Type B pancreatic cell (in vitro differentiated cells): Measurements from ENCODE around the gene PRPF6. TPM values are rescaled to one million over a fixed set of nuclear protein-coding genes. Genes with fewer than 3 reads are reported as not detected.

Source experiments
- DNase-seq: peaks from one replicate; pipeline ENCODE4 v3.0.0; 2021; ENCODE audit warnings: mixed read lengths; ENCODE audit not compliant: unreplicated experiment; ENCODE audit errors: extremely low spot score
- H3K27ac Mint-ChIP-seq: 2 replicates; pipeline ENCODE4 v1.8.0; 2021; ENCODE audit warnings: mild to moderate bottlenecking, mixed read lengths
- H3K27me3 Mint-ChIP-seq: 2 replicates; pipeline ENCODE4 v1.8.0; 2021; ENCODE audit warnings: mixed read lengths
- H3K36me3 Mint-ChIP-seq: 2 replicates; pipeline ENCODE4 v1.8.0; 2021; ENCODE audit warnings: mixed read lengths
- H3K4me1 Mint-ChIP-seq: one replicate; pipeline ENCODE4 v1.8.0; 2021; ENCODE audit warnings: mixed read lengths; ENCODE audit not compliant: unreplicated experiment
- H3K4me3 Mint-ChIP-seq: 2 replicates; pipeline ENCODE4 v1.8.0; 2021; ENCODE audit warnings: mild to moderate bottlenecking, mixed read lengths
- H3K9me3 Mint-ChIP-seq: 2 replicates; pipeline ENCODE4 v1.8.0; 2021; ENCODE audit warnings: mixed read lengths
- total RNA-seq: library from RNA; stranded (reverse); gene quantifications from 2 replicates; pipeline ENCODE4 v1.2.1, GENCODE V29; 2021; ENCODE audit warnings: low replicate concordance
- TF ChIP-seq, protein P1 (sequence below): fragments of 200-600 bp; sonication (generic); conservative IDR thresholded peaks from 2 replicates; pipeline ENCODE4 v1.5.0; 2021; ENCODE audit warnings: antibody characterized with exemption, mild to moderate bottlenecking

Gene PRPF6
- total RNA-seq, 1 donor from 2014 or later = 67.9 TPM

DNA sequence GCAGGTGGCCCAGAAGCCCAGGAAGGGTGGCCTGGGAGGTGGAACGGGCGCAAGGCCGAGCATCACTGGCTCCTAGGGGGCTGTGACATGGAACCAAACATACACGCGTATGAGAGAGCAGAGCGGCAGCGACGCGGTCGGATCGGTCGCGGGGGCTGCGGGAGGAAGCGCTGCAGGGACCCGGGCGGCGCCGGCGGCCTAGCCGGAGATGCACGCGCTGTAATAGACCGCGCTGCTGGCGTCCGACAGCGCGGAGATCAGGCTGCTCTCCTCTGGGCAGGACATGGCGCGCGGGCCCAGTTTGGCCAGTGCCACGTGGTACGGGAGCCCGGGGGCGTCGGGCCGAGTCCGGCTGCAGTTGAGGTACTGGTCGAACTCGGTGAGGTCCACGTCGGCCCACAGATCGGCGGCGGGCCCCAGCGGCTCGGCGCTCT is 67.1 kb downstream of the PRPF6 start:
- Mint-ChIP-seq H3K4me1 (peaks cover 5% of the 10 kb centered on the region), H3K36me3 (no peaks in the 10 kb centered on the region), H3K9me3 (no peaks in the 10 kb centered on the region), H3K27me3 (peaks cover 70% of the 10 kb centered on the region), H3K4me3 (no peak overlapping the region), H3K27ac (no peak overlapping the region)
- TF ChIP-seq, protein P1, sequence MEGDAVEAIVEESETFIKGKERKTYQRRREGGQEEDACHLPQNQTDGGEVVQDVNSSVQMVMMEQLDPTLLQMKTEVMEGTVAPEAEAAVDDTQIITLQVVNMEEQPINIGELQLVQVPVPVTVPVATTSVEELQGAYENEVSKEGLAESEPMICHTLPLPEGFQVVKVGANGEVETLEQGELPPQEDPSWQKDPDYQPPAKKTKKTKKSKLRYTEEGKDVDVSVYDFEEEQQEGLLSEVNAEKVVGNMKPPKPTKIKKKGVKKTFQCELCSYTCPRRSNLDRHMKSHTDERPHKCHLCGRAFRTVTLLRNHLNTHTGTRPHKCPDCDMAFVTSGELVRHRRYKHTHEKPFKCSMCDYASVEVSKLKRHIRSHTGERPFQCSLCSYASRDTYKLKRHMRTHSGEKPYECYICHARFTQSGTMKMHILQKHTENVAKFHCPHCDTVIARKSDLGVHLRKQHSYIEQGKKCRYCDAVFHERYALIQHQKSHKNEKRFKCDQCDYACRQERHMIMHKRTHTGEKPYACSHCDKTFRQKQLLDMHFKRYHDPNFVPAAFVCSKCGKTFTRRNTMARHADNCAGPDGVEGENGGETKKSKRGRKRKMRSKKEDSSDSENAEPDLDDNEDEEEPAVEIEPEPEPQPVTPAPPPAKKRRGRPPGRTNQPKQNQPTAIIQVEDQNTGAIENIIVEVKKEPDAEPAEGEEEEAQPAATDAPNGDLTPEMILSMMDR = no peak
- no peak for DNase-seq

DNA sequence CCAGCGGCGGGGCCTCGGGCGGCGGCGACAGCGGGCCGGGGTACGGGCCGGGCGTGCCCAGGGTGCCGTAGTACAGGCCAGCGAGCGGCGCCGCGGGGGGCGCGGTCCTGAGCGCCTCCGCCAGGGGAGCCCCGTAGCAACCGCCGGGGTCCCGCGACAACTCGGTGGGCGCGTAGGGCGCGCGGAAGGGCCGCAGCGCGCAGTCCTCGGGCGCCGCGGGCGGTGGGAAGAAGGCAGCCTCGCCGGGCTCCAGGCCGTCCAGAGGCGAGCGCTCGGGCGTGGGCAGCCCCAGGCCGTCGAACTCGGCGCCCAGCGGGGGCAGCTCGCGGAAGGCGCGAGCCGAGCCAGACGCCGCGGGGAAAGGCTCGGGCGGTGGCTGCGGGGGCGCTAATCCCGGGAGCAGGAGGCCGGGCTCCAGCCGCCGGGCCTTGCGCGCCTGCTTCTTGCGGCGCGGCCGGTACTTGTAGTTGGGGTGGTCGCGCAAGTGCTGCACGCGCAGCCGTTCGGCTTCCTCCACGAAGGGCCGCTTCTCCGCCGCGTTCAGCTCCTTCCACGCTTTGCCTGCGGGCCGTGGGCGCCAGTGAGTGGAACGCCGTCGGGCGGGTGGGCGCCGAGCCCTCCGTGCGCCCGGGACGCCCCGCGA is 67.6 kb downstream of the PRPF6 start:
- no peak overlapping the region for H3K4me3 Mint-ChIP-seq
- no peak for DNase-seq
- TF ChIP-seq, protein P1 = no peak
- H3K27ac Mint-ChIP-seq = no peak overlapping the region
- H3K36me3 Mint-ChIP-seq = no peaks in the 10 kb centered on the region
- no peaks in the 10 kb centered on the region for H3K9me3 Mint-ChIP-seq
- H3K4me1 Mint-ChIP-seq = peaks cover 9% of the 10 kb centered on the region
- H3K27me3 Mint-ChIP-seq = peaks cover 73% of the 10 kb centered on the region

DNA sequence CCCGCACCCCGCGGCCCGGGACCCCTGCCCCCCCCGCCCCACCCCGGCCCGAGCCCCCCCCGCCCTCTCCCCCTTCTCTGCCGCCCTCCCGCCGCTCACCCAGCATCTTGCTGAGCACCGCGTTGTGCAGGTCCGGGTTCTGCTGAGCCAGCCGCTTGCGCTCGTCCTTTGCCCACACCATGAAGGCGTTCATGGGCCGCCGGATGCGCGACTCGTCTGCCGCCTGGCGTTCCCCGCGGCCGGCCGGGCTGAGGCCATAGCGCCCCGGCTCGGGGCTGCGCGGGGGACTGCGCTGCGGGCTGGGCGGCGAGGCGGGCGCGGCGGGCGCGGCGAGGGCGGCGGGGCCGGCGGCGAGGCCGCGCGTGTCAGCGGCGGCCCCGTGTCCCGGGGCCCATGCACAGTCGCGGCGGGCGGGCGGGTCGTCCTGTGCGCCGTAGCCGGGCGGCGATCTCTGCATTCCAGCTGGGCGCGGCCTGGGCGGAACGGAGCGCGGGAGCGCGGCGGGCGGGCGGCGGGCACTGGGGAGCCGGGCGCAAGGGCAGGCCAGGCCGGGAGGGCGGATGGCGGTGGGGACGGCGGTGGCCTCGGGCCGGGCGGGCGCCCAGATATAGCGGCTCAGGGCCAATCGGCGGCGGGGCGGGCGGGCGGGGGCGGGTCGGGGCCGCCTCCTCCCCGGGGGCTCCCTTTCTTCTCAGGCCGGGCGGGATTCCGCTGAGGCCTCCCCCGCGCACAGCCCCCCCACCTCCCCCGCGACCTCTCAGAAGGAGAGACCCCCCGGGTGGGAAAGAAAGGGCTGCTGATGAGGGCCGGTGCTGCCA is 68.3 kb downstream of the PRPF6 start, which contains the start of gene SOX18:
SOX18 (minus strand) TSS at position 580 of the 818 bp plus-strand sequence; CDS start at position 457, 123 bp downstream.
- Mint-ChIP-seq H3K36me3 (no peaks in the 10 kb centered on the region), H3K4me1 (peaks cover 12% of the 10 kb centered on the region), H3K9me3 (no peaks in the 10 kb centered on the region), H3K27me3 (peaks cover 66% of the 10 kb centered on the region), H3K27ac (no peak within 1 kb of the TSS), H3K4me3 (peak within 1 kb of the TSS; percentile 69)
- DNase-seq = no peak
- TF ChIP-seq, protein P1 = no peak

DNA sequence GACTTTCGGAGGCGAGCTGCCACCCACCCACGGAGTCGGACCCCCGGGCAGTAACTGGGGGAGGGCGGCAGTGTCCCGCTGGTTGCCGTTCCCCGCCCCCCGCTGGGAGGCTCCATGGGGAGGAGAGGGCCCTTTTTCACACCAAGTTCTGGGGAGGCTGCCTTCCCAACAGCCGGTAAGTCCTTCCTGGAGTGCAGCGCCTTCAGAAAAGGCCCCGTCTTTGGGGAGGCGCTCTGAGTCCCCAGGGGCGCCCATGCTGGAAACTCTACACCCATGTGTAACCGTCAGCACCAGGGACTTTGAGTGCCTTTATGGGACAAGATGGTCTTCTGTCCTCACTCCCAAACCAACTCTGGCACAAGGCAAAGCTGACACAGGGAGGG is 68.9 kb downstream of the PRPF6 start:
- DNase-seq = no peak
- Mint-ChIP-seq H3K27me3 (peaks cover 60% of the 10 kb centered on the region), H3K36me3 (no peaks in the 10 kb centered on the region), H3K4me3 (peak overlapping the region; percentile 25), H3K9me3 (no peaks in the 10 kb centered on the region), H3K4me1 (peaks cover 8% of the 10 kb centered on the region), H3K27ac (no peak overlapping the region)
- TF ChIP-seq, protein P1 = no peak

DNA sequence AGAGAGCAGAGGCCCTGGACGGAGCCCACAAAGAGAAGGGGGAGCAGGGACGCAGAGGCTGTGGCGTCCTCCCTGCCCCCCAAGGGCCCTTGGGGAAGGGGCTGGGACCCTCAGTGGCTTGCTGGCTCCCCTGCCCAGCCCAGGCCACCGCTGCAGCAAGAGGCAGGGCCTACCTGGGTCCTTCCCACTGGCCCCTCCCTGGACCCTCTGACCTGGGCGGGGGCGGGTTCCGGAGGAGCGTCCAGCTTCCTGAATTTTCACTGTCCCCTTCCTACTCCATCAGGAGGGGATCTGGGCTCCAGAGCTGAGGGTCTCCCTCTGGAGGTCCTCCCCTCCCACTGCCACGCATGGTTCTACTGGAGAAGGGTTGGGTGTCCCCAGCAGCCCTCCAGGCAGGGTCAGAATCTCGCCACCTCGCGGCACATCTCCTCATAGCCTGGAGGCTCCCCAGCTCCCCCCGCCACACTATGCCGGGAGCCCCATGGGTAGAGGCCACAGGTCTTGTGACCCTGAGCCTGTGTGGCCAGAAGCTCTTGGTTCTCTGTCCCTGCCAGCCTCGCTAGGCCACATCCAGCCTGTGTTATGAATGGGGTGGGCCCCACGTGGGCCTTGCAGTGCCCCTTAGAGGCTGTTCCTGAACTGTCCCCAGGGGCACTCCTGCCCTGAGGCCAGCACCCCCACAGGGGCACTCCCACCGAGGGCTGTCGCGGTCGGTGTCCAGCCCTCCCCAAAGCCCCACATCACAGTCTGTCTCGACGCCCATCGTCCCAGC is 69.5 kb downstream of the PRPF6 start:
- Mint-ChIP-seq H3K4me1 (peaks cover 13% of the 10 kb centered on the region), H3K9me3 (no peaks in the 10 kb centered on the region), H3K27me3 (peaks cover 55% of the 10 kb centered on the region), H3K36me3 (no peaks in the 10 kb centered on the region), H3K4me3 (no peak overlapping the region), H3K27ac (no peak overlapping the region)
- TF ChIP-seq, protein P1 = no peak
- no peak for DNase-seq
